Prostate gland (tissue), 2 donors: ENCODE measurements around the gene AK8.

Experiments
- POLR2A ChIP-seq: fragments of 450-650 bp; IDR thresholded peaks from one replicate; pipeline ENCODE4 v1.6.1; 2016; ENCODE audit warnings: antibody characterized with exemption, mild to moderate bottlenecking
- TF ChIP-seq, protein P1 (sequence below), 4 experiments: fragments of 200-600 bp in 2 of 4; fragments of 450-650 bp in 2 of 4; sonication (generic) in 2 of 4; IDR thresholded peaks; 1 replicate in 3 of 4; 2 replicates in 1 of 4; pipeline ENCODE4 v1.5.1; 2016 to 2019; ENCODE audit warnings: antibody characterized with exemption in 4 of 4, mild to moderate bottlenecking in 2 of 4, moderate library complexity in 2 of 4

DNA sequence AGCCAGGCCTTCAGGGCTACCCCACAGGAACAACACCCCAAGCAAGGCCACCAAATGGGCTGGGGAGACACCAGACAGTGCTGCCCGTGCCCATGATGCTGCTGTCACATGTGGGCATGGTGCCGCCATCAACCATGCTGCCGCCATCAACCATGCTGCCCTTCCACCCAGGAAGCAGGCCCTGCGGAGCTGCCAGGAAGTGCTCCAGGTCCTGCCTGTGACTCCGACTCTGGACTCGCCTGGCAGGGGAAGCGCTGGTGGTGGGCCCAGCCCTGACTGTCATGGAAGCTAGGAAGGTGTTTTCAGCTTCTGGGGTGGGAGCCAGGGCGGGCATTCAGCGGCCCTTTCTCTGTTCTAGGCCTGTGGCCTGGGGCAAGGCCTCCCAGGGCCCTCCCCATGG lies 8.8 kb downstream of the AK8 start:
- TF ChIP-seq, protein P1, sequence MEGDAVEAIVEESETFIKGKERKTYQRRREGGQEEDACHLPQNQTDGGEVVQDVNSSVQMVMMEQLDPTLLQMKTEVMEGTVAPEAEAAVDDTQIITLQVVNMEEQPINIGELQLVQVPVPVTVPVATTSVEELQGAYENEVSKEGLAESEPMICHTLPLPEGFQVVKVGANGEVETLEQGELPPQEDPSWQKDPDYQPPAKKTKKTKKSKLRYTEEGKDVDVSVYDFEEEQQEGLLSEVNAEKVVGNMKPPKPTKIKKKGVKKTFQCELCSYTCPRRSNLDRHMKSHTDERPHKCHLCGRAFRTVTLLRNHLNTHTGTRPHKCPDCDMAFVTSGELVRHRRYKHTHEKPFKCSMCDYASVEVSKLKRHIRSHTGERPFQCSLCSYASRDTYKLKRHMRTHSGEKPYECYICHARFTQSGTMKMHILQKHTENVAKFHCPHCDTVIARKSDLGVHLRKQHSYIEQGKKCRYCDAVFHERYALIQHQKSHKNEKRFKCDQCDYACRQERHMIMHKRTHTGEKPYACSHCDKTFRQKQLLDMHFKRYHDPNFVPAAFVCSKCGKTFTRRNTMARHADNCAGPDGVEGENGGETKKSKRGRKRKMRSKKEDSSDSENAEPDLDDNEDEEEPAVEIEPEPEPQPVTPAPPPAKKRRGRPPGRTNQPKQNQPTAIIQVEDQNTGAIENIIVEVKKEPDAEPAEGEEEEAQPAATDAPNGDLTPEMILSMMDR (IDR thresholded peaks at IDR 0.05): no peak
- no peak for TF ChIP-seq POLR2A
